UCSD-AML1 (cell line): ENCODE measurements around the gene AKAP17A.
"Not testable (repeated sequence)": the region's sequence is repeated elsewhere in the genome, so short reads cannot be mapped to it uniquely, and the experiment has no call there.

Source experiments
- DNase-seq: peaks from one replicate; lab custom pipeline; 2025; ENCODE audit not compliant: unreplicated experiment; lab: John Stamatoyannopoulos, UW

AKAP17A gene

DNA sequence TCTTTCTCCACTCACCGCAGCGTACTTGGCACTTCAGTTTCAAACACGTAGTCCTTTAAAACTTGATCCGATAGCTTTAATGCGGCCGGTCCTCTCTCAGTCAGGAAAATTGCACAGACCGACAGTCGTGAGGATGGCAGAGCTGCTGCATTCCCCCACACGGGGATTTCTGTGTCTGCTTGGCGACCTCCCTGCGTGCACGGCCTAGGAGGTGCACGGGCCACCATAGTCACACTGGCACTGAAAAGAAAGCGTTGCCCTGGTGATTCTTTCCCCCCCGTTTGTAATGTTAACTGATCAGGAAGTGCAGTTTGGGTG, 10.3 kb downstream of the AKAP17A start:
- no peak for DNase-seq

DNA sequence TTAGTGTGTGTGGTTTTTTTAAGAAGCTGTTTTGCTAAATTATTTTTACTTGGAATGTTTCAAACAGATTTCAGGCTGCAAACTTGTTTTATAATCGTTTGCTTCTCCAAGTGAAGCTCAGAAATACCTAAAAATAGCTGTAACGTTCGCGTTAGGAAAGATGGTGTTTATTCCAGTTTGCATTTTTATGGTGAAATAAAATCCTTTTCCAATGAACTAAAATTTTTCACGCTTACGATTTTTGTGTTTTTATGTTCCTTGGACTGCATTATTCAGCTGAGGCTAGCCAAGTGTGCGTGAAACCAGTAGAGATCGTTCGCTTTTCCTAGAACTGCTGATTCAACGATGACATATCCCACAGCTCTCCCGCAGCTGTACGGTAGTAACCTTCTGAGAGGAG, 10.9 kb downstream of the AKAP17A start:
- DNase-seq = no peak

DNA sequence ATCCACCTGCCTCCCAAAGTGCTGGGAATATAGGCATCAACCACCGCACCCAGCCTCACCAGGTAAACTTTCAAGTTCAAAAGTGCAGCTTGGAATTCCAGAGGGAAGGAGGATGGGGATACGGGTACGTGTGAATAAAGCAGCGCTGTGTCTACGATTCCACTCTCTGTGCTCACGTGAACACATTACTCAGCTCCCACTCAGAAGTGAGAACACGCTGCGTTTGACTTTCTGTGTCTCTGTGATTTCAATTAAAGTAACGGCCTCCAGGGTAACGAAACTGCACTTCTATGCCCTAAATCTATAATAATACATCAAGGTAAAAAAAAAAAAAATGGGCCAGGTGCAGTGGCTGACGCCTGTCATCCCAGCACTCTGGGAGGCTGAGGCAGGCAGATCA, 15.1 kb downstream of the AKAP17A start:
- no peak for DNase-seq

DNA sequence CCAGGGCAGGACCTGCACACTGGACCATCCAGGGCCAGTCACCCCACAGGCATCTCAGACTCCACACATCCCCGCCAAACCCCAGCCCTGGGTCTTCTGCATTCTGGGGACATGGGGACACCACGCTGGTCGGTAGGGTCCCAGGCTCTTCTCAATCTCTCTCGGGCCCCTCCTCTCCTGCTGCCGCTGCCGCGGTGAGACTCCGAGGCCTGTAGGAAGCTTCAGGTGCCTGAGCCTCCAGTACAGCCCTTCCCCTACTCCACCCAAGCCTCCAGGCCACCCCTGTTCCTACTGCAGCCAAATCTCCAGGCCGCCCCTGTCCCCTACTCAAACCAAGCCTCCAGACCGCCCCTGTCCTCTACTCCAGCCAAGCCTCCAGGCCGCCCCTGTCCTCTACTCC, 17.9 kb downstream of the AKAP17A start:
- DNase-seq = no peak

DNA sequence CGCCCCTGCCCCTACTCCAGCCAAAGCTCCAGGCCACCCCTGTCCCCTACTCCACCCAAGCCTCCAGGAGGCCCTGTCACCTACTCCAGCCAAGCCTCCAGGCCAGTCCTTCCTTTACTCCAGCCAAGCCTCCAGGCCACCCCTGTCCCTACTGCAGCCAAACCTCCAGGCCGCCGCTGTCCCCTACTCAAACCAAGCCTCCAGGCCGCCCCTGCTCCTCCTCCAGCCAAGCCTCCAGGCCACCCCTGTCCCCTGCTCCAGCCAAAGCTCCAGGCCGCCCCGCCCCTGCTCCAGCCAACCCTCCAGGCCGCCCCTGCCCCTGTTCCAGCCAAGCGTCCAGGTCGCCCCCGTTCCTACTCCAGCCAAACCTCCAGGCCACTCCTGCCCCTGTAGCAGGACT, 18.4 kb downstream of the AKAP17A start:
- no peak for DNase-seq

DNA sequence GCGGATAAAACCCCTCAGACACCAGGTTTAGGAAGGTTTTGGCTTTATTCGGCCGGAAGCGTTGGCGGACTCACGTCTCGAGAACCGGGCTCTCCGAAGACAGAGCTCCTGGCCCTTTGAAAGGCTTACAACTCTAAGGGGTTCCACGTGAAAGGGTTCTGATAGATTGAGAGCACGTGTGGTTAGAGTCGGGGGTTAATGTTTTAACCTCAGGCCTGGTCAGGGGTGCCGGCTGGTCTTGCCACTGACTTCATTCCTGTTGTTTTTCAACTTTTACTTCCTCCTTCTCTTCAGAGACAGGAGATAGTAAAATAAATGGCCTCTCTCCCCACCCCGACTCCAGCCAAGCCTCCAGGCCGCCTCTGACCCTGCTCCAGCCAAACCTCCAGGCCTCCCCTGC, 18.8 kb downstream of the AKAP17A start:
- no peak for DNase-seq

DNA sequence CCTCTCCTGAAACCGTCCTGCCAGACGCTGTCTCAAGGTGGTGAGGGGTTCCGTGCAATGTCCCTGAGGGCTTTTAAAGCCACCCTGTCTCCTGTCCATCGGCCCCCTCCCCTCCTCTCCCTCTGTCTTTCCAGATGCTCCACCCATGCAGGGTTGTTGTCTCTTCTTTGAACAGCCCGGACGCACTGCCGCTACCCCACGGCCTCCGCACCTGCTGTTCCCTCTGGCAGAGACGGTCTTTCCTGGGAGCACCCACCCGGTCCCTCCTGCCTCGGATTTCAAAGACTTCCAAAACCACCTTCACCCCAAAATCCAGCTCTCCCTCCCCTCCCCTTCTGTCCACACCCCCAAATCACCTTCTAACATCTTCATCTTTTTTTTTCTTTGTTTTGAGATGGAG, 19.3 kb downstream of the AKAP17A start:
- no peak for DNase-seq

DNA sequence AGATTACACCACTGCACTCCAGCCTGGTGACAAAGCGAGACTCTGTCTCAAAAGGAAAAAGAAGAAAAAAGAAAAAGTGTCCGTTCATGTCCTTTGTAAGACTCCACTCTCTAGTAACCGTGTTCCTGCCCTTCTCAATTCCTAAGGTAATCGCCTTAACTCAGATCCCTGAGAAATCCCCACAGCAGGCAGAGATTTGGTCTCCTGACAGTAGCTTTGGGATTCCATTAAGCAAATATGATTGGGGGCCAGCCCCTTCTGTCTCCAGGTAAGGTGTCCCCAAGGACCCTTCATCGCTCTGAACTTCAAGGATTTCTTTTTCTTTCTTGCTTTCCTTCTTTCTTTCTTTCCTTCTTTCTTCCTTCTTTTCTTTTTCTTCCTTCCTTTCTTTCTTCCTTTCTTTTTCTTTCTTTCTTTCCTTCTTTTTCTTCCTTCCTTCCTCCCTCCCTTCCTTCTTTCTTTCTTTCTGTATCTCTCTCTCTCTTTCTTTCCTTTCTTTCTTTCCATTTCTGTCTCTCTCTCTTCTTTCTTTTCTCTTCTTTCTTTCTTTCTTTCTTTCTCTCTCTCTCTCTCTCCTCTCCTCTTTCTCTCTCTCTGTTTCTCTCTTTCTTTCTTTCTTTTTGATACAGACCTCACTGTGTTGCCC, 21.4 kb downstream of the AKAP17A start:
- no peak for DNase-seq

DNA sequence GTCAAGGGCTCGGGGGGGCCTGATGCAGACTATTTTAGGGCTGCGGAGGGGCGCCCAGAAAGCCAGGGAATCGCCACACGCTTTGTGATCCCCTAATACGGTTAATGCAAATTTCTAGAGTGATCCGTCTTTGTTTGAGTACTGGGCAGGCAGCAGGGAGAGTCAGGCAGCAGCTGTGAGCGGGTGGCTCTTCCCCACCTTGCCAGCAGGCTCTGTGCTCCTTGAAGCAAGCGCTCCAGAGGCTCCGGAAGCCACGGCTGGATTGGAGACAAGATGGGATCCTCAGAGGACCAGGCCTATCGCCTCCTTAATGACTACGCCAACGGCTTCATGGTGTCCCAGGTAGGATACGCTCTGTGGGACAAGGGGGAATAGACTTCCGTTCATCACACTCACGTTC, 23.5 kb downstream of the AKAP17A start, which contains the start of gene ASMT:
ASMT (plus strand) TSS at position 133 of the 400 bp plus-strand sequence; CDS start at position 274, 141 bp downstream.
- DNase-seq = no peak

DNA sequence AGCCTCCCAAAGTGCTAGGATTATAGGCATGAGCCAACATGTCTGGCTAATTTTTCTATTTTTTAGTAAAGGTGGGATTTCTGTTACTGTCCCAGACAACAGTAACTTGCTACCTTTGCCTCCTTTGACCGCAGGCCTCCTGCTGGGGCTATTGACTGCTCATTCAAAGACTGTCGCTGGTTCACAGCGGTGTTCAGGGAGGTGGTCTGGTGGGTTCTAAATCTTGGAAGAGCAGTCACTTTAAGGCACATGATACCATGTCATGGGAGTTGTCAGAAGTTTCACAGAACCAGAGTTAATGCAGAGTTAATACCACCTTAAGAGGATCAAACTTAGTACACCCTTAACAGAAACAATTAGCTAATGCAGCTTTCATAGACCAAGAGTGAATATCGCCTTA, 27.3 kb downstream of the AKAP17A start:
- DNase-seq = no peak

DNA sequence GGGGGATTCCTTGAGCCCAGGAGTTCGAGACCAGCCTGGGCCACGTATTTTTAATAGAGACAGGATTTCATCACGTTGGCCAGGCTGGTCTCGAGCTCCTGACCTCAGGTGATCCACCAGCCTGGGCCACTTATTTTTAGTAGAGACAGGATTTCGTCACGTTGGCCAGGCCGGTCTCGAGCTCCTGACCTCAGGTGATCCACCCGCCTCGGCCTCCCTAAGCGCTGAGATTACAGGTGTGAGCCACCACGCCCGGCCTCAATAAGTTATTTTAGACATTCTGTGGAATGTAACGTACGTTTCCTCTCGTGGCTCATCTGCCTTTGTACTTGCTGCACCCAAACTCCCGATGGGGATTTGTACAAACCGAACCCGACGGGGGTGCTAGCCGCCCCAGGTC, 32.3 kb downstream of the AKAP17A start:
- DNase-seq = no peak

DNA sequence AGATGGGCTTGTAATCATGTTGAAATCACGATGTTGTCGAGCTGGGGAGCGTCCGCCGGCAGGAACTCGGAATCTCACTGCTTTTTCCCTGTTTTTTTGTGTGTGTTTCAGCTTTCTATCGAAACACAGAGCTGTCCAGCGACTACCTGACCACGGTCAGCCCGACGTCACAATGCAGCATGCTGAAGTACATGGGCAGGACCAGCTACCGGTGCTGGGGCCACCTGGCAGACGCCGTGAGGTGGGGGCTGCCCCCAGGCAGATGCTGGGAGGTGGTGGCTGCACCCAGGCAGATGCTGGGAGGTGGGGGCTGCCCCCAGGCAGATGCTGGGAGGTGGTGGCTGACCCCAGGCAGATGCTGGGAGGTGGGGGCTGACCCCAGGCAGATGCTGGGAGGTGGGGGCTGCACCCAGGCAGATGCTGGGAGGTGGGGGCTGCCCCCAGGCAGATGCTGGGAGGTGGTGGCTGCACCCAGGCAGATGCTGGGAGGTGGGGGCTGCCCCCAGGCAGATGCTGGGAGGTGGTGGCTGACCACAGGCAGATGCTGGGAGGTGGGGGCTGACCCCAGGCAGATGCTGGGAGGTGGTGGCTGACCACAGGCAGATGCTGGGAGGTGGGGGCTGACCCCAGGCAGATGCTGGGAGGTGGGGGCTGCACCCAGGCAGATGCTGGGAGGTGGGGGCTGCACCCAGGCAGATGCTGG, 32.9 kb downstream of the AKAP17A start:
- not testable (repeated sequence) for DNase-seq

DNA sequence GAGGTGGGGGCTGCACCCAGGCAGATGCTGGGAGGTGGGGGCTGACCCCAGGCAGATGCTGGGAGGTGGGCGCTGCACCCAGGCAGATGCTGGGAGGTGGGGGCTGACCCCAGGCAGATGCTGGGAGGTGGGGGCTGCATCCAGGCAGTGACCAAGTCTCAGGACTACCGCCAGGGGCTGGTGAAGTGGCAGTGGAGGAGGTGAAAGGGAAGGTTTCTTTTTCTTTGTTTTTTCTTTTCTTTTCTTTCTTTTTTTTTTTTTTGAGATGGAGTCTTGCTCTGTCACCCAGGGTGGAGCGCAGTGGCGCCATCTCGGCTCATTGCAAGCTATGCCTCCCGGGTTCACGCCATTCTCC, 33.4 kb downstream of the AKAP17A start:
- not testable (repeated sequence) for DNase-seq

DNA sequence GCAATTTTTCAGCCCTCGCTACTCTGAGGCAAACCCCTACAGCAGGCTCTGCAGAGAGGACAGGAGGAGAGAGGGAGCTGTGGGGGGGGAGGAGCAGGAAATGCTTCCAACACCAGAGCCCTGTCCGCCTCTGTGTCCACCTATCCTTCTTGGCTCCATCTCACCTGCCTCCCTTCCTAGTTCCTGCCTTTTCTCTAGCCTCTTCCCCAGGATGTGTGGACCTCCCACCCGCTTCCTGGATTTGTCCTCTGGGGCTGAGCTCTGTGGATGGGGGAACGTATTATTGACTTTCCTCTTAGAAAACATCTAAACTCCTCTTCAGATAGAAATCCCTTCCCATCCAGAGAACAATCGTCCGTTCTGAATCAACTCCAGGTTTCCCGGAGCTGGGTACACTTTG, 37.8 kb downstream of the AKAP17A start:
- DNase-seq = no peak

DNA sequence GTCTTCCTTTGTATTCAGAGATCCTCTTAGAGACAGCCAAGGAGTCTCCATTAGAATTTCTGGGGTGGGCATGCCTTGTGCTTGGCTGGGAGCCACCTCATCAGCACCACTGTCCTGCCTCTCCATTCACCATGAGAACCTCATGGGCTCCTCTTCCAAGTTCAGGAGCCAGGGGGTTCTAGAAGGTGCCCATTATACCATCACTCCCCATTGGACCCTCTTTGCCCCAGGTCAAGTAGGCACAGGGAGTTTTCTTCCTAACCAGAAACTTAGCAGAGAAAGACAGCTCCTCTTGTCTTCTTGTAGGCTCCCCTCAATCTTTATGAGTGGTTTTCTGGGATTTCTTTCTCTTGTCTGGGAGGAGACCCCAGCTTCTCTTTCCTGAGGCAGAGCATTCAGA, 54.6 kb downstream of the AKAP17A start:
- DNase-seq = no peak

DNA sequence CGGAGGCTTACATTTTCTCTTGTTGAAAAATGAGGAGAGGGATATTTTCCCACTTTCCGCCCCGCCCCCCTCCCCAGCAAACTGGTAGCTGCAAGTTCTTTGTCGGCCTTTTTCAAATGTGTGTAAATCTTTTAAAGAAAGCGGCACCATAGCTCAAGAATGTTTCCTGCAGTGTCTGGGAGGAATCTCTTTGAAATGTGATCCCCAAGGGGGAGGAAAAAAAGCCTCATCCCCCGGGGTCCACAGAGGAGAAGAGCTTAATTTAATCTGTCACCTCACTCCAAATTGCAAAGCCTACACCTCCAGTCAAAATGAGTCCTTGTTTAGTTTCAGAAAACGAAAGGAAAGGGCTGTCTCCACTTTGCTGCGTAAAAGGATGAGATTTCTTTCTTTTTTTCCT, 58.2 kb downstream of the AKAP17A start:
- DNase-seq = no peak
